Heart left ventricle (tissue), 13 donors: ENCODE data around the gene QKI.

Experiments
- CTCF ChIP-seq, 12 donors: fragments of 200-600 bp; sonication (generic) in 4 of 12; IDR thresholded peaks; one replicate each; pipeline versions ENCODE4 v1.5.0 to v1.8.0; 2018 to 2022; ENCODE audit warnings: antibody characterized with exemption in 12 of 12, mild to moderate bottlenecking in 5 of 12
- POLR2A ChIP-seq, 2 donors: fragments of 450-650 bp; IDR thresholded peaks; one replicate each; pipeline ENCODE4 v1.6.1; 2017; ENCODE audit warnings: antibody characterized with exemption in 2 of 2, mild to moderate bottlenecking in 2 of 2, moderate library complexity in 2 of 2
- donor health status: ischemic (EF 13 %, LVEDD 7.1; RV severe dilation, severe dysfunction).
- donor health status: DM: no; HTN: yes; CAD: no.
- donor health status: DM: no; HTN: no; CAD: no.
- donor health status: ischemic (EF 25% LVEDD 6.9; RV normal size, moderate dysfunction).
- donor health status: ischemic (EF 25% LVEDD 5.7; RV mildly dilated, moderate dysfunction).
- donor health status: ischemic (EF 35%, LVEDD 5.7; RV mildly dilated, moderate dysfunction).
- donor health status: nonischemic (EF 11% LVEDD 7.7; RV severe dilation, severe dysfunction).
- donor health status: DM: yes; HTN: yes; CAD: no.
- donor health status: PGD.
- donor health status: ischemic (EF 29% LVEDD 5.4; RV normal size, mild dysfunction).
- donor health status: nonischemic (EF 23%, LVEDD 6.1; RV moderate dilation, normal function).

GRCh38 chr6:163566056-163566455 lies 151.5 kb downstream of the QKI start:
- no peak for TF ChIP-seq CTCF (IDR thresholded peaks at IDR 0.05)
- TF ChIP-seq POLR2A (IDR thresholded peaks at IDR 0.05) = no peak
